ENCODE data around the gene PTCD1. TPM values are rescaled to one million over a fixed set of nuclear protein-coding genes. Genes with fewer than 3 reads are reported as not detected.

Gene PTCD1
- total and polyA plus RNA-seq, 2 experiments from 2014 or later, result 12.2 to 13.4 TPM

- TF ChIP-seq ZNF462 (CRISPR knock-in tag; IDR thresholded peaks at IDR 0.05) (no peak), ZNF114 (CRISPR knock-in tag; IDR thresholded peaks at IDR 0.05) (no peak)
Measured at GRCh38 chr7:99422186-99422585, 16.4 kb downstream of the PTCD1 start (continued).

GRCh38 chr7:99420986-99421385, 17.6 kb downstream of the PTCD1 start:
- H3K9me3 Mint-ChIP-seq, result peaks cover 2% of the 10 kb centered on the region; the same call in 1 of the 3 replicates
- Histone ChIP-seq H4K20me1 (replicated peaks; ENCODE audit: insufficient read depth) (peaks cover 10% of the 10 kb centered on the region), H3F3A (replicated peaks; ENCODE audit: low read depth) (peaks cover 15% of the 10 kb centered on the region), H3K4me1 (ENCODE audit: insufficient read depth) (peaks cover 8% of the 10 kb centered on the region), H2AFZ (no peak overlapping the region), H3K9me2 (ENCODE audit: insufficient read depth) (no peaks in the 10 kb centered on the region), H3K4me3 (no peak overlapping the region), H3K36me3 (ENCODE audit: insufficient read depth) (peaks cover 32% of the 10 kb centered on the region), H3K79me2 (replicated peaks; ENCODE audit: insufficient read depth) (no peaks in the 10 kb centered on the region; the same call in 1 of the 2 replicates), H3K4me2 (no peak overlapping the region), H3K27me3 (ENCODE audit: insufficient read depth) (no peaks in the 10 kb centered on the region), H3K27ac (ENCODE audit: low read depth) (0 out of 2 replicates have a peak overlapping the region, but pooled peaks have one; percentile 84)
- H3K27ac Mint-ChIP-seq, result no peak overlapping the region
- H3K4me1 Mint-ChIP-seq, result peaks cover 11% of the 10 kb centered on the region
- TF ChIP-seq EZH2phosphoT487 (IDR thresholded peaks at IDR 0.05; ENCODE audit: unreplicated experiment) (no peak), STAT1 (IDR thresholded peaks at IDR 0.05; ENCODE audit: unreplicated experiment) (no peak), POLR2AphosphoS5 (IDR thresholded peaks at IDR 0.05; ENCODE audit: low read depth) (no peak), ZNF114 (CRISPR knock-in tag; IDR thresholded peaks at IDR 0.05) (no peak), CTCF (conservative IDR thresholded peaks at IDR 0.05; ENCODE audit: low read depth in 2 of 2) (no peak), CREB1 (CRISPR knock-in tag; IDR thresholded peaks at IDR 0.05; ENCODE audit: low read depth) (no peak)
- H3K4me3 Mint-ChIP-seq, result no peak overlapping the region
- peaks cover 91% of the 10 kb centered on the region for H3K36me3 Mint-ChIP-seq (ENCODE audit: low read depth)
- peaks cover 16% of the 10 kb centered on the region for H3K27me3 Mint-ChIP-seq (ENCODE audit: insufficient read depth, low read depth, poor library complexity)
- ATAC-seq, result no peak
- DNase-seq (ENCODE audit: low spot score), result no peak

All from GM23338 (cell line).